ENCODE data around the gene CD8A. TPM values are rescaled to one million over a fixed set of nuclear protein-coding genes. Genes with fewer than 3 reads are reported as not detected.
"Not testable (repeated sequence)": the region's sequence is repeated elsewhere in the genome, so short reads cannot be mapped to it uniquely, and the experiment has no call there.

Gene CD8A
- total RNA-seq, 2 donors from 2014 or later = 0.39 to 0.52 TPM

GRCh38 chr2:86750240-86750839 is 40.4 kb downstream of the CD8A start:
- H3K9me3 ChIP-seq = peaks cover 0 to 11% of the 10 kb centered on the region in 2 donors
- H3K27me3 ChIP-seq = no peaks in the 10 kb centered on the region
- peaks cover 0 to 16% of the 10 kb centered on the region in 2 donors for H3K4me1 ChIP-seq
- H3K27ac ChIP-seq = no peak overlapping the region
- H3K36me3 ChIP-seq = peaks cover 12% of the 10 kb centered on the region
- DNase-seq (ENCODE audit: low spot score) = no peak
- H3K4me3 ChIP-seq = no peak overlapping the region
- TF ChIP-seq CTCF (IDR thresholded peaks at IDR 0.05) = no peak

GRCh38 chr2:86747711-86748639 is 42.7 kb downstream of the CD8A start:
- Histone ChIP-seq H3K4me1 (peaks cover 0 to 16% of the 10 kb centered on the region in 2 donors), H3K36me3 (peaks cover 14% of the 10 kb centered on the region), H3K9me3 (peaks cover 0 to 11% of the 10 kb centered on the region in 2 donors), H3K4me3 (no peak overlapping the region), H3K27me3 (no peaks in the 10 kb centered on the region), H3K27ac (peak overlapping the region in 1 of 2 donors; percentile 13)
- no peak for DNase-seq (ENCODE audit: low spot score)
- no peak for TF ChIP-seq CTCF (IDR thresholded peaks at IDR 0.05)

DNA sequence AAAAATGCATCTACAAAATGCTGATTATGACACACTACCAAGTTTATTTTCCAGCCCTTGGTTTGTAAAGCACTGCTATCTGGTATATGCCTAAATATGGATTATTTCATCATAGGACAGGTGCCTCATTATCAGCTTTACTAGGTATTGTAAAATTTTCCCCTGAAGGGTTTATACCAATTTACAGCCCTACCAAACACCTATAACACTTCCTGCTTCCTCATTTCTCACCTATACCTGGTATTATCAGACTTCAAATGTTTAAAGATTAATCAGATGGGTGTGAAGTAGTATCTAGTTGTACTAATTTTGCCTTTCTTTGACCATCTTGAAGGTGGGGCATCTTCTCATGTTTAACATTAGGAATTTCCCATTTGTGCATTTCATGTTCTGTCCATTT is 43.8 kb downstream of the CD8A start:
- Histone ChIP-seq H3K4me1 (peaks cover 0 to 16% of the 10 kb centered on the region in 2 donors), H3K9me3 (peaks cover 0 to 11% of the 10 kb centered on the region in 2 donors), H3K36me3 (peaks cover 9% of the 10 kb centered on the region), H3K27ac (no peak overlapping the region), H3K4me3 (no peak overlapping the region), H3K27me3 (no peaks in the 10 kb centered on the region)
- DNase-seq (ENCODE audit: low spot score) = no peak
- TF ChIP-seq CTCF (IDR thresholded peaks at IDR 0.05) = no peak

DNA sequence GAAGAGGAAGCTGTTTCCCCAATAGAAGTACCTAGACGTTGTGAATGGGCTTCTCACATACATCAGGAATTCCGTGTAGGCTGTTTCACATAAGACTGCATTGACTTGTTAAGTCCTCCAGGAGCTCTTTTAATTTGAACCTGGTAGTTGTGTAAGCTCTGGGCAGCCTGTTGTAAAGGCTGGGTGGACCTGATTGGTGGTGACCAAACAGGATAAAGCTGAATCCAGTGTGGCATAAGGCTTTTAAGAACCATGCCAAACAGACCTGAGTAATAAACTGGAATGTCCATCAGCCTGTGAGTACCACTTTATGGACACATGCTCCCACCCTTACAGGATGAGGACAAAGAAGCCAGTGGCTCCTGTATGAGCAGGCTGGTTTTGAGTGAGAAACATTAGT is 46.6 kb downstream of the CD8A start:
- DNase-seq (ENCODE audit: low spot score) = no peak
- H3K9me3 ChIP-seq = no peaks in the 10 kb centered on the region
- H3K27ac ChIP-seq = no peak overlapping the region
- peaks cover 0 to 13% of the 10 kb centered on the region in 2 donors for H3K4me1 ChIP-seq
- H3K4me3 ChIP-seq = no peak overlapping the region
- no peaks in the 10 kb centered on the region for H3K27me3 ChIP-seq
- TF ChIP-seq CTCF (IDR thresholded peaks at IDR 0.05) = no peak
- H3K36me3 ChIP-seq = peaks cover 9% of the 10 kb centered on the region

GRCh38 chr2:86741889-86742498 is 48.7 kb downstream of the CD8A start:
- H3K9me3 ChIP-seq; H3K4me1 ChIP-seq; DNase-seq (ENCODE audit: low spot score); H3K27me3 ChIP-seq; H3K4me3 ChIP-seq; H3K27ac ChIP-seq; H3K36me3 ChIP-seq: not testable (repeated sequence)

- H3K4me3 ChIP-seq; H3K27me3 ChIP-seq; H3K36me3 ChIP-seq; H3K4me1 ChIP-seq; DNase-seq (ENCODE audit: low spot score); H3K27ac ChIP-seq; H3K9me3 ChIP-seq: not testable (repeated sequence)
Observed at GRCh38 chr2:86739889-86740288, 50.8 kb downstream of the CD8A start.

GRCh38 chr2:86739485-86739884 is 51.2 kb downstream of the CD8A start:
- H3K27me3 ChIP-seq; DNase-seq (ENCODE audit: low spot score); H3K4me1 ChIP-seq; H3K27ac ChIP-seq; H3K9me3 ChIP-seq; H3K4me3 ChIP-seq; H3K36me3 ChIP-seq: not testable (repeated sequence)

- not testable (repeated sequence) for H3K4me3 ChIP-seq; H3K9me3 ChIP-seq; H3K4me1 ChIP-seq; H3K36me3 ChIP-seq; H3K27ac ChIP-seq; DNase-seq (ENCODE audit: low spot score); H3K27me3 ChIP-seq
Observed at GRCh38 chr2:86734896-86735295, 55.8 kb downstream of the CD8A start.

Data from right atrium auricular region (tissue), 2 donors.